Thoracic aorta endothelial cell (primary cell): ENCODE measurements around the gene TC2N. TPM values are rescaled to one million over a fixed set of nuclear protein-coding genes. Genes with fewer than 3 reads are reported as not detected.

Source experiments
- total RNA-seq: library from RNA; depleted of rRNA; stranded (reverse); fragments of >200 nt; gene quantifications from 2 replicates; pipeline ENCODE4 v1.2.3, GENCODE V29; 2012

TC2N gene
- total RNA-seq = under 0.01 and 0.07 TPM in 2 replicates

GRCh38 chr14:91867316-91867988, at the start of gene TC2N:
Gene TC2N (minus strand): TSS chr14:91867536. CDS start chr14:91813769, 53,767 bp downstream.

DNA sequence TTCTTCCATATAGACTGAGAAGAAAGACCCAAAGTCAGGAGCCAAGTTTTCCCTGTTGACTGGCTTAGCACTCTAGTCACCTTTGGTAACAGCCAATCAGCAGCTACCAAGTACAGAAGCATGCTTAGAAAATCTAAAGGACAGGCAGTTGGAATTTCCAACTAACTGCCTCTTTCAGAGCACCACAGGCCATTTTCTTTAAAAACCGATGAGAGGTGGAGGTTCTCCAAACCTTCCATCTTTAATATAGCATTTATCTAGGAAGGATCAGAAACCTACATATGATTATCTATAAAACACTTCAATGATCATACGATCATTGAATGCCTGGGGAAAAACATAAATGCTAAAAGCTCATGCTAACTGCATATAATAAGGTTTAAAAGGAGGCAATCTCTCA, 135.3 kb downstream of the TC2N start, which contains the start of gene CATSPERB:
CATSPERB (minus strand) TSS at position 101 of the 400 bp plus-strand sequence. CDS start 2,607 bp downstream, outside the sequence.

Other genes with a start within 250 kb of the TC2N start
- gene CATSPERB, start 135.4 kb downstream of the TC2N start, total RNA-seq = not detected in 2 replicates
- gene FBLN5, start 80.2 kb upstream of the TC2N start, total RNA-seq = 2.9 and 6.3 TPM in 2 replicates
- gene TRIP11, start 172.5 kb upstream of the TC2N start, total RNA-seq = 45.6 and 53.1 TPM in 2 replicates
- gene ATXN3, start 239.0 kb upstream of the TC2N start, total RNA-seq = 32.4 and 37.3 TPM in 2 replicates